CD14-positive monocyte (primary cell): ENCODE data around the gene SIRPB2. TPM values are rescaled to one million over a fixed set of nuclear protein-coding genes. Genes with fewer than 3 reads are reported as not detected.

ENCODE experiments used
- DNase-seq, 3 donors: peaks; one replicate each; pipeline ENCODE4 v3.0.0-alpha.2; 2011 to 2022
- H2AFZ ChIP-seq: 2 replicates; pipeline ENCODE4 v1.6.0; 2012; ENCODE audit warnings: mild to moderate bottlenecking, low read depth, low read length, inconsistent platforms; ENCODE audit not compliant: insufficient read depth, poor library complexity, severe bottlenecking
- H3K27ac ChIP-seq, 2 donors: 1 replicate in 1 of 2; 2 replicates in 1 of 2; pipeline ENCODE4 v1.5.1; 2012 to 2013; ENCODE audit warnings: low read length in 2 of 2, control low read depth in 1 of 2, inconsistent platforms in 1 of 2, low read depth in 1 of 2, mild to moderate bottlenecking in 1 of 2
- H3K27me3 ChIP-seq, 2 donors: one replicate each; pipeline versions ENCODE4 v1.6.0 to v1.6.1; 2011 to 2013; ENCODE audit warnings: low read length in 2 of 2; ENCODE audit not compliant: control insufficient read depth in 2 of 2, insufficient read depth in 2 of 2
- H3K36me3 ChIP-seq, 2 donors: replicated peaks in 1 of 2; 1 replicate in 1 of 2; 2 replicates in 1 of 2; pipeline versions ENCODE4 v1.5.1 to v1.6.1; 2012 to 2013; ENCODE audit warnings: low read length in 2 of 2, control low read depth in 1 of 2, inconsistent platforms in 1 of 2, mild to moderate bottlenecking in 1 of 2; ENCODE audit not compliant: insufficient read depth in 2 of 2, control insufficient read depth in 1 of 2
- H3K4me1 ChIP-seq, 2 donors: 1 replicate in 1 of 2; 2 replicates in 1 of 2; pipeline versions ENCODE4 v1.5.1 to v1.6.1; 2012 to 2013; ENCODE audit warnings: low read length in 2 of 2, control low read depth in 1 of 2, inconsistent platforms in 1 of 2, mild to moderate bottlenecking in 1 of 2, moderate library complexity in 1 of 2; ENCODE audit not compliant: insufficient read depth in 2 of 2, control insufficient read depth in 1 of 2
- H3K4me2 ChIP-seq: replicated peaks from 2 replicates; pipeline ENCODE3; 2012; ENCODE audit warnings: low read length, moderate library complexity, mild to moderate bottlenecking; ENCODE audit not compliant: poor library complexity, severe bottlenecking; ENCODE audit errors: extremely low read depth
- H3K4me3 ChIP-seq, 3 experiments: fragments of 200-600 bp in 1 of 3; sonication (generic) in 1 of 3; replicated peaks in 1 of 3; 1 replicate in 2 of 3; 2 replicates in 1 of 3; pipeline ENCODE4 v1.5.1; 2011 to 2013; ENCODE audit warnings: low read length in 3 of 3, mild to moderate bottlenecking in 3 of 3, control low read depth in 2 of 3, low read depth in 2 of 3, inconsistent platforms in 1 of 3, moderate library complexity in 1 of 3
- H3K79me2 ChIP-seq: 2 replicates; pipeline ENCODE4 v1.6.0; 2012; ENCODE audit warnings: mild to moderate bottlenecking, control low read depth, inconsistent platforms, low read length, moderate library complexity; ENCODE audit not compliant: insufficient read depth
- H3K9ac ChIP-seq: 2 replicates; pipeline ENCODE4 v1.6.0; 2017; ENCODE audit warnings: low read length, mild to moderate bottlenecking; ENCODE audit not compliant: insufficient read depth, poor library complexity, severe bottlenecking
- H3K9me3 ChIP-seq, 2 donors: replicated peaks in 1 of 2; 1 replicate in 1 of 2; 2 replicates in 1 of 2; pipeline versions ENCODE4 v1.5.1 to v1.6.1; 2012 to 2013; ENCODE audit warnings: low read length in 2 of 2, control low read depth in 1 of 2; ENCODE audit not compliant: control insufficient read depth in 1 of 2, insufficient read depth in 1 of 2
- H4K20me1 ChIP-seq: 2 replicates; pipeline ENCODE4 v1.6.0; 2012; ENCODE audit warnings: mild to moderate bottlenecking, low read length, control low read depth, moderate library complexity; ENCODE audit not compliant: insufficient read depth
- H3K27ac Mint-ChIP-seq, 7 donors: one replicate each; pipeline ENCODE4 v1.8.0; 2020; ENCODE audit warnings: mild to moderate bottlenecking in 7 of 7, mixed read lengths in 7 of 7, moderate library complexity in 6 of 7, inconsistent platforms in 2 of 7
- H3K27me3 Mint-ChIP-seq, 3 donors: one replicate each; pipeline ENCODE4 v1.8.0; 2021 to 2022; ENCODE audit warnings: low read depth in 3 of 3, mild to moderate bottlenecking in 3 of 3, mixed read lengths in 3 of 3, moderate library complexity in 3 of 3, inconsistent platforms in 1 of 3
- H3K36me3 Mint-ChIP-seq, 2 donors: one replicate each; pipeline ENCODE4 v1.8.0; 2020; ENCODE audit warnings: mixed read lengths in 2 of 2, inconsistent platforms in 1 of 2, mild to moderate bottlenecking in 1 of 2
- H3K4me1 Mint-ChIP-seq: one replicate; pipeline ENCODE4 v1.8.0; 2020; ENCODE audit warnings: mild to moderate bottlenecking, mixed read lengths
- H3K4me3 Mint-ChIP-seq, 2 donors: one replicate each; pipeline ENCODE4 v1.8.0; 2020; ENCODE audit warnings: mild to moderate bottlenecking in 2 of 2, mixed read lengths in 2 of 2, moderate library complexity in 1 of 2
- H3K9me3 Mint-ChIP-seq, 7 donors: one replicate each; pipeline ENCODE4 v1.8.0; 2020 to 2022; ENCODE audit warnings: mixed read lengths in 7 of 7, mild to moderate bottlenecking in 6 of 7, moderate library complexity in 6 of 7, inconsistent platforms in 2 of 7
- WGBS: methylation state at CpG from one replicate; pipeline ENCODE4 v1.1.5; 2013; ENCODE audit warnings: missing lambda C conversion rate; ENCODE audit not compliant: insufficient coverage; 5-methylcytosine and 5-hydroxymethylcytosine counted together
- intact Hi-C, 2 donors: fragments of 100-400 bp; cut with micrococcal nuclease; formaldehyde crosslinking; loops; one replicate each; pipeline versions ENCODE4 v1.15.0 to v1.15.1; 2023
- polyA plus RNA-seq, 3 donors: library from polyadenylated mRNA; depleted of rRNA in 1 of 3; unstranded in 2 of 3; stranded (reverse) in 1 of 3; fragments of 300-500 nt in 2 of 3; fragments of >200 nt in 1 of 3; fragmentation: Illumina TruSeq in 2 of 3; gene quantifications; 1 replicate in 2 of 3; 2 replicates in 1 of 3; pipeline ENCODE4 v1.2.3, GENCODE V29; 2012 to 2021
- small RNA-seq: library from RNA; depleted of rRNA; stranded (forward); fragments of <200 nt; gene quantifications from one replicate; pipeline ENCODE3, GENCODE V24; 2012; ENCODE audit warnings: low read depth; ENCODE audit not compliant: insufficient read length
- TF ChIP-seq, protein P1 (sequence below): fragments of 200-600 bp; IDR thresholded peaks from one replicate; pipeline ENCODE4 v1.8.0; 2022; ENCODE audit warnings: antibody characterized with exemption, mild to moderate bottlenecking

The SIRPB2 gene
- polyA plus RNA-seq, 3 donors, result 81.5 to 174 (median 92.8) TPM

DNA sequence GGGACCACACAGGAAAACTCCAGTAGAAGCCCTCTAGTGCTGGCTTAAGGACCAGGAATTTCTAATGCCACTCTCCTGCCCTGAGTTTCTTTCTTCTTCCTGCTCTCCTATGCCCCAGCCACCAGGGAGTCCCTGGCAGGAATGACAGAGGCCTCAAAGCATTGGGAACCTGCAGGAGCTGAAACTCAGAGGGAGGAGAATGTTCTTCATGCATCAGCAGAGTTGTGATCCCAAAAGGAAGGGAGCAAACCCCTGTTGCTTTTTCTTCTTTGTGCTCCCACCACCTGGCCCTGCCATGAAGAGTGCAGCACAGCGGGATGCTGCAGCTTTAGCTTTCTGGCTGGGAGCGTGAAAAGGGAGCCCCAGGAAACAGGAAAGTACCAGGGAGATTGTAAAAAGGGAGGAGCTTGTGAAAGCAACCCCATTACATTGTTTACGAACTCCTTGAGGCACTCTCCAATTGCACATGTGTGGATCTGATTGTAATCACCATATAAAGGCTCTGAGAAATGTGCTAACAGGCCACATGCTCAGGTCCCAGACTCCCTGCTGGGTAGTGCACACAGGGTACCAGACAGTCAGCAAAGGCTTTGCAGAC lies 63.7 kb downstream of the SIRPB2 start:
- H3K4me3 ChIP-seq, result no peak overlapping the region
- Mint-ChIP-seq H3K27me3 (peaks cover 15 to 19% (median 16%) of the 10 kb centered on the region in 3 donors), H3K9me3 (peaks cover 0 to 4% (median 0%) of the 10 kb centered on the region in 7 donors), H3K4me3 (no peak overlapping the region), H3K36me3 (peaks cover 0 to 1% of the 10 kb centered on the region in 2 donors), H3K27ac (no peak overlapping the region), H3K4me1 (peaks cover 4% of the 10 kb centered on the region)
- H3K9ac ChIP-seq, result no peak overlapping the region
- TF ChIP-seq, protein P1, sequence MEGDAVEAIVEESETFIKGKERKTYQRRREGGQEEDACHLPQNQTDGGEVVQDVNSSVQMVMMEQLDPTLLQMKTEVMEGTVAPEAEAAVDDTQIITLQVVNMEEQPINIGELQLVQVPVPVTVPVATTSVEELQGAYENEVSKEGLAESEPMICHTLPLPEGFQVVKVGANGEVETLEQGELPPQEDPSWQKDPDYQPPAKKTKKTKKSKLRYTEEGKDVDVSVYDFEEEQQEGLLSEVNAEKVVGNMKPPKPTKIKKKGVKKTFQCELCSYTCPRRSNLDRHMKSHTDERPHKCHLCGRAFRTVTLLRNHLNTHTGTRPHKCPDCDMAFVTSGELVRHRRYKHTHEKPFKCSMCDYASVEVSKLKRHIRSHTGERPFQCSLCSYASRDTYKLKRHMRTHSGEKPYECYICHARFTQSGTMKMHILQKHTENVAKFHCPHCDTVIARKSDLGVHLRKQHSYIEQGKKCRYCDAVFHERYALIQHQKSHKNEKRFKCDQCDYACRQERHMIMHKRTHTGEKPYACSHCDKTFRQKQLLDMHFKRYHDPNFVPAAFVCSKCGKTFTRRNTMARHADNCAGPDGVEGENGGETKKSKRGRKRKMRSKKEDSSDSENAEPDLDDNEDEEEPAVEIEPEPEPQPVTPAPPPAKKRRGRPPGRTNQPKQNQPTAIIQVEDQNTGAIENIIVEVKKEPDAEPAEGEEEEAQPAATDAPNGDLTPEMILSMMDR, result no peak
- intact Hi-C loops, result no loop called here
- H3K9me3 ChIP-seq, result no peaks in the 10 kb centered on the region
- no peaks in the 10 kb centered on the region for H4K20me1 ChIP-seq
- 92% methylated on average over 1 of the region's 3 CpGs for WGBS
- H3K27ac ChIP-seq, result no peak overlapping the region
- peaks cover 16 to 26% of the 10 kb centered on the region in 2 donors for H3K27me3 ChIP-seq
- no peak overlapping the region for H3K4me2 ChIP-seq
- DNase-seq, result no peak
- H3K36me3 ChIP-seq, result no peaks in the 10 kb centered on the region
- no peaks in the 10 kb centered on the region for H3K79me2 ChIP-seq
- H2AFZ ChIP-seq, result no peak overlapping the region
- H3K4me1 ChIP-seq, result peaks cover 0 to 6% of the 10 kb centered on the region in 2 donors

DNA sequence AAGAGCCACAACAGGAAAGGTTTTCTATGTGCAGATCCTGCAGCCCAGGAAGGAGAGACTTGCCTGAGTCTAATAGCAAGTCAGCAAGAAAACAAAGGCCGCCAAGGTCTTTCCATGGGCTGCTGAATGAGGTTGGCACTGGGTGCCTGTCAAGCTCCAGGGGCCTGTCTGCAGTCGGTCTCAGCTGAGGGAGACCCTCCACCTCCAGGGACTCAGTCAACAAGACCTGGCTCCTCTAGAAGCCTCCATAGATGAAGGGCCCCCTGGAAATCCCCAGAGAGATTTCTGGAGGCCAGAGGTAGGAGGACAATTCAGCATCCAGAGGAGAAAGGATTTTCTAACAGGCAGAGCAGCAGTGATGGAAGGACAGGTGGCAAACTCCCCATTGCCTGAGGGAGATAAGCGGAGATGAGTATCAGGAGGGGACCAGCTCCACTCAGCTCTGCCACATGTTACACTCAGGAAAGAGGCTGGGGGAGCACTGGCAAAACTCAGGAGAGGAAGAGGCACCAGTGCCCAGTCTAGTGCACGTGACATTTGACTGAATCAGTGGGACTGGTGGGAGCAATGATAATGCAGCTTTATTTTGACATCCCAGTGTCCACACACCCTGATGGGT lies 64.9 kb downstream of the SIRPB2 start:
- peaks cover 9 to 19% (median 14%) of the 10 kb centered on the region in 3 donors for H3K27me3 Mint-ChIP-seq
- TF ChIP-seq, protein P1, result no peak
- peak overlapping the region in 1 of 7 donors; percentile 6 for H3K27ac Mint-ChIP-seq
- no peak overlapping the region for H3K27ac ChIP-seq
- no peaks in the 10 kb centered on the region for H3K36me3 ChIP-seq
- H3K9me3 ChIP-seq, result no peaks in the 10 kb centered on the region
- no peak overlapping the region for H3K4me3 ChIP-seq
- no peak overlapping the region for H3K4me2 ChIP-seq
- H3K79me2 ChIP-seq, result no peaks in the 10 kb centered on the region
- no peaks in the 10 kb centered on the region for H4K20me1 ChIP-seq
- H3K36me3 Mint-ChIP-seq, result no peaks in the 10 kb centered on the region
- no peak overlapping the region for H3K9ac ChIP-seq
- peaks cover 7% of the 10 kb centered on the region for H3K4me1 Mint-ChIP-seq
- intact Hi-C loops, result no loop called here
- H3K4me1 ChIP-seq, result peaks cover 0 to 6% of the 10 kb centered on the region in 2 donors
- no peak overlapping the region for H2AFZ ChIP-seq
- WGBS, result 66% methylated on average over 3 of the region's 4 CpGs
- H3K27me3 ChIP-seq, result peaks cover 11 to 15% of the 10 kb centered on the region in 2 donors
- DNase-seq, result no peak
- no peak overlapping the region for H3K4me3 Mint-ChIP-seq
- H3K9me3 Mint-ChIP-seq, result peaks cover 0 to 4% (median 0%) of the 10 kb centered on the region in 7 donors

Small RNAs within 50 kb of the gene (small RNA-seq; reads per million reads assigned to genes)
- gene RNU6-917P, result not detected

Other genes starting within 250 kb of the SIRPB2 start
- gene SNPH, start 225.1 kb downstream of the SIRPB2 start, polyA plus RNA-seq, result under 1 TPM in 2 of 3 donors, not detected in 1; 0.07 to 0.10 TPM
- gene SDCBP2, start 162.3 kb downstream of the SIRPB2 start, polyA plus RNA-seq, result 1 to 10 TPM in 1 of 3 donors, under 1 TPM in 2; 0.69 to 1.0 (median 0.71) TPM
- 100 to 1,000 TPM; 155 to 268 (median 194) TPM for gene FKBP1A, start 98.4 kb downstream of the SIRPB2 start, polyA plus RNA-seq
- 10 to 100 TPM; 52.8 to 80.8 (median 56.8) TPM for gene NSFL1C, start 24.6 kb downstream of the SIRPB2 start, polyA plus RNA-seq
- gene SIRPD, start 66.3 kb upstream of the SIRPB2 start, polyA plus RNA-seq, result 10 to 100 TPM in 2 of 3 donors, 1 to 10 TPM in 1; 3.9 to 13.0 (median 12.0) TPM
- gene SIRPB1, start 128.6 kb upstream of the SIRPB2 start, polyA plus RNA-seq, result 100 to 1,000 TPM; 132 to 437 (median 137) TPM
- under 1 TPM; 0.15 to 0.52 (median 0.51) TPM for gene SIRPG, start 166.4 kb upstream of the SIRPB2 start, polyA plus RNA-seq